ENCODE data around the gene CHTOP. TPM values are rescaled to one million over a fixed set of nuclear protein-coding genes. Genes with fewer than 3 reads are reported as not detected.

The CHTOP gene
- total RNA-seq, 4 donors from 2014 or later, result 39.1 to 64.1 (median 45.7) TPM

GRCh38 chr1:153658400-153659174 lies 24.7 kb downstream of the CHTOP start, which contains the start of gene SNAPIN:
Gene SNAPIN (plus strand): TSS chr1:153658703. CDS start chr1:153658744, 41 bp downstream.
- TF ChIP-seq CTCF (IDR thresholded peaks at IDR 0.05; ENCODE audit: low read depth), result no peak

- no peak for TF ChIP-seq CTCF (IDR thresholded peaks at IDR 0.05; ENCODE audit: low read depth)
Observed at GRCh38 chr1:153659175-153659534, 25.3 kb downstream of the CHTOP start.

- no peak for TF ChIP-seq CTCF (IDR thresholded peaks at IDR 0.05; ENCODE audit: low read depth)
Observed at GRCh38 chr1:153659656-153660055, 25.8 kb downstream of the CHTOP start.

GRCh38 chr1:153661111-153661708 lies 27.3 kb downstream of the CHTOP start:
- TF ChIP-seq CTCF (IDR thresholded peaks at IDR 0.05; ENCODE audit: low read depth), result no peak

- TF ChIP-seq CTCF (IDR thresholded peaks at IDR 0.05; ENCODE audit: low read depth), result no peak
Observed at GRCh38 chr1:153662269-153662668, 28.4 kb downstream of the CHTOP start.

- TF ChIP-seq CTCF (IDR thresholded peaks at IDR 0.05; ENCODE audit: low read depth), result no peak
Observed at GRCh38 chr1:153663211-153663610, 29.3 kb downstream of the CHTOP start.

GRCh38 chr1:153667439-153667838 lies 33.6 kb downstream of the CHTOP start:
- TF ChIP-seq CTCF (IDR thresholded peaks at IDR 0.05; ENCODE audit: low read depth), result no peak
